H7 (cell line): Measurements from ENCODE around the gene ZDBF2. TPM values are rescaled to one million over a fixed set of nuclear protein-coding genes. Genes with fewer than 3 reads are reported as not detected.

ENCODE experiments used
- total RNA-seq: library from RNA; depleted of rRNA; stranded (reverse); fragments of >200 nt; shearing (Covaris generic); gene quantifications from 2 replicates; pipeline ENCODE4 v1.2.3, GENCODE V29; 2014; rRNA removed

Gene ZDBF2
- total RNA-seq, 1 experiment from 2014 or later, result 10.1 TPM

Other genes with a start within 250 kb of the ZDBF2 start
- gene INO80D, start 188.5 kb upstream of the ZDBF2 start, total RNA-seq, result 9.0 and 11.3 TPM in 2 replicates
- gene NDUFS1, start 115.2 kb upstream of the ZDBF2 start, total RNA-seq, result 93.7 and 115 TPM in 2 replicates
- 503 and 686 TPM in 2 replicates for gene EEF1B2, start 114.8 kb upstream of the ZDBF2 start, total RNA-seq
- 5.8 and 6.1 TPM in 2 replicates for gene ADAM23, start 168.9 kb downstream of the ZDBF2 start, total RNA-seq